Measurements from ENCODE around the gene ZNF217.
"Not testable (repeated sequence)": the region's sequence is repeated elsewhere in the genome, so short reads cannot be mapped to it uniquely, and the experiment has no call there.

ZNF217 gene

DNA sequence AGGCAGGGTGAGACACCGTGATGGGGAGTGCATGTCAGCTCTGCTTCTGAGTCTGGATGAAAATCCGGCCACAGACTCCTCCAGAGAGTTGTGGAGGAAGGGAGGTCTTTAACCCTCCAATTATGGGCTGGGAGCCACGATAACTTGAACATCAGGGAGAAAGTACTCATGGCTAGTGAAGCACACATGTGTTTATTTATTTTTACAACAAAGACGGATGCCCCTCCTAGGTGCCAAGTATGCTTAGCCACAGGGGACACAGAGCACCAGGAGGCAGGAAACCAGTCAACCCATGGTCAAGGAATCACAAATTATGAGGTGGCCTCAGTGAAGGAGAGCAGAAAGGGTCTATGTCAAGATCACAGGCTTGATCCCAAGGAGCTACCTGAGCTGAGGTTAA is 54.1 kb downstream of the ZNF217 start:
- Histone ChIP-seq H3K36me3 (ENCODE audit: control insufficient read depth, insufficient read depth, low read length) (no peaks in the 10 kb centered on the region), H3K9me3 (ENCODE audit: control insufficient read depth, low read length) (no peaks in the 10 kb centered on the region), H3K4me1 (ENCODE audit: control insufficient read depth, insufficient read depth, low read length, poor library complexity, severe bottlenecking) (no peaks in the 10 kb centered on the region), H3K27ac (ENCODE audit: low read depth, low read length, severe bottlenecking) (no peak overlapping the region), H3K4me3 (ENCODE audit: extremely low read depth, insufficient read depth, low read length, poor library complexity, severe bottlenecking) (no peak overlapping the region)
- 97 to 100% methylated on average over 3 to 4 of the region's 4 CpGs for WGBS, 2 experiments (ENCODE audit: insufficient coverage in 2 of 2)

DNA sequence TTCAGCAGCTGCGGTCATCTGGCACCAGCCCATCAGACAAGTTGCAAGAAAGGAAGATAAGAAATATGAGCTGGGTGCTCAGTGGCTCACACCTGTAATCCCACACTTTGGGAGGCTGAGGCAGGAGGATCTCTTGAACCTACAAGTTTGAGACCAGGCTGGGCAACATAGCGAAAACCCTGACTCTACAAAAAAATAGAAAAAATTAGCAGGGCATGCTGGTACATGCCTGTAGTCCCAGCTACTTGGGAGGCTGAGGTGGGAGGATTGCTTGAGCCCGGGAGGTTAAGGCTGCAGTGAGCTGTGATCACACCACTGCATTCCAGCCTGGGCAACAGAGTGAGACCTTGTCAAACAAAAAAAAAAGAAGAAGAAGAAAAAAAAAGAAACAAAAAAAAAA is 57.3 kb downstream of the ZNF217 start:
- H3K9me3 ChIP-seq (ENCODE audit: control insufficient read depth, low read length); H3K36me3 ChIP-seq (ENCODE audit: control insufficient read depth, insufficient read depth, low read length); H3K4me3 ChIP-seq (ENCODE audit: extremely low read depth, insufficient read depth, low read length, poor library complexity, severe bottlenecking); H3K4me1 ChIP-seq (ENCODE audit: control insufficient read depth, insufficient read depth, low read length, poor library complexity, severe bottlenecking); H3K27ac ChIP-seq (ENCODE audit: low read depth, low read length, severe bottlenecking): not testable (repeated sequence)
- 85 to 100% methylated on average over 1 to 2 of the region's 3 CpGs for WGBS, 2 experiments (ENCODE audit: insufficient coverage in 2 of 2)

DNA sequence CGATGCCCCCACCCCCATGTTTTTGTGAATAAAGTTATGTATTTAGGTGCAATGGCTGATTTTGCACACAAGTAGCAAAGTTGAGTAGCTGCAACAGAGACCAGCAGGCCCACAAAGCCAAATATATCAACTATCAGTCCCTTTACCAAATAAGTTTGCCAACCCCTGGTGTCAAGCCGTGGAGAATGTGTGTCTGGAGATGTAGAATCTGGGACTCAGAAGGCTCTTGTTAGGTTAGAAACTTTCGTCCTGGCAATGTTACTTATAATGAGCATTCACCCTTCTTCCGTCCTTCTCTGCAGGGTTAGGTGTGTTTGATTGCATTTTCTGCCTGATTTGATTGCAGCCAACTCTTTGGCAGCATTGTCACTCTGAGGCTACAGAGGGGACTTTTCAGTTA is 57.8 kb downstream of the ZNF217 start:
- Histone ChIP-seq H3K4me3 (ENCODE audit: extremely low read depth, insufficient read depth, low read length, poor library complexity, severe bottlenecking) (no peak overlapping the region), H3K27ac (ENCODE audit: low read depth, low read length, severe bottlenecking) (no peak overlapping the region), H3K36me3 (ENCODE audit: control insufficient read depth, insufficient read depth, low read length) (no peaks in the 10 kb centered on the region), H3K4me1 (ENCODE audit: control insufficient read depth, insufficient read depth, low read length, poor library complexity, severe bottlenecking) (no peaks in the 10 kb centered on the region), H3K9me3 (ENCODE audit: control insufficient read depth, low read length) (no peaks in the 10 kb centered on the region)
- 92 to 100% methylated on average over 1 to 2 of the region's 4 CpGs for whole genome bisulfite sequencing, 2 experiments (ENCODE audit: insufficient coverage in 2 of 2)

DNA sequence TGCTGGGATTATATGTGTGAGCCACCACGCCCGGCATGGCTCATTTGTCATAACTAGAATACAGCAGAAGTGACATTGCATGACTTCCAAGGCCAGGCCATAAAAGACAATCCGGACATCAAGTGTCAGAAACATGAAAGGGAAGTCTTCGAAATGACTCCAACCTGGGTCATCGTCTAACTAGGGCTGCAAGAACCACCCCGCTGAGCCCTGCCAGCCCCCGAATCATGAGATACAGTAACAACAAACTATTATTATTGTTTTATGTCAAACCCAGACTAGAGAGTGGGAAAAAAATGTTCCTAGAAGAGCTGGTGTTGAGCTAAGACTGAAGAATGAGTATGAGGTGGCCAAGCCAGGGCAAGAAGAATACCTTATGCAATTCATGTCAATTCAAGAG is 59.6 kb downstream of the ZNF217 start:
- WGBS, 2 experiments (ENCODE audit: insufficient coverage in 2 of 2) = 92 to 100% methylated on average over 3 to 5 of the region's 7 CpGs

DNA sequence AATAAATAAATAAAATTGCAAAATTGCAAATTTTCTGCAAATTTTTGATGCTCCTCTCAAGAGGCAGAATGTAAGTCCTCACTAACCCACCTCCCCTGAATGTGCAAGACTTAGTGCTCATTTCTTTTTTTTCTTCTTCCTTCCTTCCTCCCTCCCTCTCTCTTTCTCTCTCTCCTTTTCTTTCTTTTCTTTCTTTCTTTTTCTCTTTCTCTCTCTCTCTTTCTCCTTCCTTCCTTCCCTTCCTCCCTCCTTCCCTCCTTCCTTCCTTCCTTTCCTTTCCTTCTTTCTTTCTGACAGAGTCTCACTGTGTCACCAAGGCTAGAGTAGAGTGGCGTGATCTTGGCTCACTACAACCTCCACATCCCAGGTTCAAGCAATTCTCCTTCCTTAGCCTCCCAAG is 60.1 kb downstream of the ZNF217 start:
- WGBS, 2 experiments (ENCODE audit: insufficient coverage in 2 of 2) = no CpG with 5 or more reads among the region's 1 CpG
- Histone ChIP-seq H3K27ac (ENCODE audit: low read depth, low read length, severe bottlenecking) (no peak overlapping the region), H3K36me3 (ENCODE audit: control insufficient read depth, insufficient read depth, low read length) (no peaks in the 10 kb centered on the region), H3K4me1 (ENCODE audit: control insufficient read depth, insufficient read depth, low read length, poor library complexity, severe bottlenecking) (no peaks in the 10 kb centered on the region), H3K9me3 (ENCODE audit: control insufficient read depth, low read length) (no peaks in the 10 kb centered on the region), H3K4me3 (ENCODE audit: extremely low read depth, insufficient read depth, low read length, poor library complexity, severe bottlenecking) (no peak overlapping the region)

More for the DNA sequence above, 59.6 kb downstream of the ZNF217 start:
- Histone ChIP-seq H3K4me3 (ENCODE audit: extremely low read depth, insufficient read depth, low read length, poor library complexity, severe bottlenecking) (no peak overlapping the region), H3K4me1 (ENCODE audit: control insufficient read depth, insufficient read depth, low read length, poor library complexity, severe bottlenecking) (no peaks in the 10 kb centered on the region), H3K9me3 (ENCODE audit: control insufficient read depth, low read length) (no peaks in the 10 kb centered on the region), H3K36me3 (ENCODE audit: control insufficient read depth, insufficient read depth, low read length) (no peaks in the 10 kb centered on the region), H3K27ac (ENCODE audit: low read depth, low read length, severe bottlenecking) (no peak overlapping the region)

DNA sequence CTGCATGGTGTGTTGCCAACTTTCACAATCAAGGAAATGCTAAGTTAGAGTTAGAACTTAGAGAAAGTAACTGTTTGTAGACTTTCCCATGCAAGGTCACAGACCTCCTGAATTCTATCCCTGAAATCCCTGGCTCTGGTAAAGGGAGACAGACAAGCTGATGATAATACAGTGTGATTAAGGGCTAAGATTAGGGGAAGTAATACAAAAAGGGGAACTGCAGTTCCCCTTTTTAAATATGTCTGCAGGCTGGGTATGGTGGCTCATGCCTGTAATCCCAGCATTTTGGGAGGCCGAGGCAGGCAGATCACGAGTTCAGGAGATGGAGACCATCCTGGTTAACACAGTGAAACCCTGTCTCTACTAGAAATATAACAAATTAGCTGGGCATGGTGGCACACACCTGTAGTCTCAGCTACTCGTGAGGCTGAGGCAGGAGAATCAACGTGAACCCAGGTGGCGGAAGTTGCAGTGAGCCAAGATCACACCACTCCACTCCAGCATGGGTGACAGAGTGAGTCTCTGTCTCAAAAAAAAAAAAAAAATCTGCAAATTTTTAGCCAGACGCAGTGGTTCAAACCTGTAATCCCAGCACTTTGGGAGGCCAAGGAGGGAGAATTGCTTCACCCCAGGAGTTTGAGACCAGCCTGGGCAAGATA is 60.9 kb downstream of the ZNF217 start:
- not testable (repeated sequence) for H3K4me3 ChIP-seq (ENCODE audit: extremely low read depth, insufficient read depth, low read length, poor library complexity, severe bottlenecking); H3K9me3 ChIP-seq (ENCODE audit: control insufficient read depth, low read length); H3K27ac ChIP-seq (ENCODE audit: low read depth, low read length, severe bottlenecking); H3K4me1 ChIP-seq (ENCODE audit: control insufficient read depth, insufficient read depth, low read length, poor library complexity, severe bottlenecking); H3K36me3 ChIP-seq (ENCODE audit: control insufficient read depth, insufficient read depth, low read length)
- 86 to 97% methylated on average over 5 to 6 of the region's 6 CpGs for WGBS, 2 experiments (ENCODE audit: insufficient coverage in 2 of 2)

DNA sequence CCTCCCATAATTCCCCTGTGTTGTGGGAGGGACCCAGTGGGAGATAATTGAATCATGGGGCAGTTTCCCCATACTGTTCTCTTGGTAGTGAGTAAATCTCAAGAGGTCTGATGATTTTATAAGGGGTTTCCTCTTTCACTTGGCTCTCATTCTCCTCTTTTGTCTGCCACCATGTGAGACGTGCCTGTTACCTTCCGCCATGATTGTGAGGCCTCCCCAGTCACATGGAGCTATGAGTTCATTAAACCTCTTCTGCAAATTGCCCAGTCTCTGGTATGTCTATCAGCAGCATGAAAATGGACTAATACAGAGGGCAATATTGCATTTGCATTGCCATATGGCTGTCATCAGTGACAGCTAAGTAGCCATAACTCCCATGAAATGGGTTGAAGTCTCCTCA is 63.2 kb downstream of the ZNF217 start:
- Histone ChIP-seq H3K27ac (ENCODE audit: low read depth, low read length, severe bottlenecking) (no peak overlapping the region), H3K4me1 (ENCODE audit: control insufficient read depth, insufficient read depth, low read length, poor library complexity, severe bottlenecking) (no peaks in the 10 kb centered on the region), H3K36me3 (ENCODE audit: control insufficient read depth, insufficient read depth, low read length) (no peaks in the 10 kb centered on the region), H3K4me3 (ENCODE audit: extremely low read depth, insufficient read depth, low read length, poor library complexity, severe bottlenecking) (no peak overlapping the region), H3K9me3 (ENCODE audit: control insufficient read depth, low read length) (no peaks in the 10 kb centered on the region)
- WGBS, 2 experiments (ENCODE audit: insufficient coverage in 2 of 2) = 92 to 100% methylated on average over 2 of the region's 2 CpGs

DNA sequence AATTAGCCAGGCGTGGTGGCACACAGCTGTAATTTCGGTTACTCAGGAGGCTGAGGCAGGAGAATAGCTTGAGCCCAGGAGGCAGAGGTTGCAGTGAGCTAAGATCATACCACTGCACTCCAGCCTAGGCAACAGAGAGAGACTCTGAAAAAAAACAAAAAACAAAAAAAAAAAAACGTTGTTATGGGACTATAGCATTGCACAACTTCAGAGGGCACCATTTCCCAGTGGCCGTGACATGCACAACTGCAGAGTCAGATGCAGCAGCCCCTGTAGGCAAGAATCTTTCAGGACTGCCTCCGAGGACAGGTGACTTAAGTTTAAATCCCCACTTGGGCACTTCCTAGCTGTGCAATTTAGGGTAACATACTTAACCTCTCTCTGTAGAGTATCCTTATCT is 64.0 kb downstream of the ZNF217 start:
- WGBS, 2 experiments (ENCODE audit: insufficient coverage in 2 of 2) = 77 to 83% methylated on average over 3 to 4 of the region's 5 CpGs

DNA sequence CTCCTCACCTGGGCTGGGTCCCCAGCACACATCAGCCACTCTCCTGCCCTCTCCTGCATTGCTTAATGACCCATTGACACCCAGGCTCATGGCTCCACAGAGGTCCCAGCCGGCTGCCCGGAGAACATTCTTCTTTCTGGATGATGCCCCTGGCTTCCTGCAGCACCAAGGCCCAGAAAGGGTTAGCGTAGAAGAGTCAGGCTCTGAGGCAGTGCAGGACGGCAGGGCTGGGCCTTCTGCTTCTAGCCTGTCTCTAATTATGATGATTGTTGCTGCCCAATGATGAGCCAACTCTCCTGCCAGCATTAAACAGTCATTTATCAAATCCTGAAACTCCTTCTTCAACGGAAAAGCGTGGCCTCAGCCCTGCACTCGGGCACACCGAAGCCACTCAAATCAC is 66.4 kb downstream of the ZNF217 start:
- WGBS, 2 experiments (ENCODE audit: insufficient coverage in 2 of 2) = 88 to 91% methylated on average over 8 of the region's 8 CpGs
- no peak overlapping the region for H3K27ac ChIP-seq (ENCODE audit: low read depth, low read length, severe bottlenecking)

More for the DNA sequence above, 64.0 kb downstream of the ZNF217 start:
- Histone ChIP-seq H3K9me3 (ENCODE audit: control insufficient read depth, low read length) (no peaks in the 10 kb centered on the region), H3K4me3 (ENCODE audit: extremely low read depth, insufficient read depth, low read length, poor library complexity, severe bottlenecking) (no peak overlapping the region), H3K4me1 (ENCODE audit: control insufficient read depth, insufficient read depth, low read length, poor library complexity, severe bottlenecking) (no peaks in the 10 kb centered on the region), H3K27ac (ENCODE audit: low read depth, low read length, severe bottlenecking) (no peak overlapping the region), H3K36me3 (ENCODE audit: control insufficient read depth, insufficient read depth, low read length) (no peaks in the 10 kb centered on the region)

DNA sequence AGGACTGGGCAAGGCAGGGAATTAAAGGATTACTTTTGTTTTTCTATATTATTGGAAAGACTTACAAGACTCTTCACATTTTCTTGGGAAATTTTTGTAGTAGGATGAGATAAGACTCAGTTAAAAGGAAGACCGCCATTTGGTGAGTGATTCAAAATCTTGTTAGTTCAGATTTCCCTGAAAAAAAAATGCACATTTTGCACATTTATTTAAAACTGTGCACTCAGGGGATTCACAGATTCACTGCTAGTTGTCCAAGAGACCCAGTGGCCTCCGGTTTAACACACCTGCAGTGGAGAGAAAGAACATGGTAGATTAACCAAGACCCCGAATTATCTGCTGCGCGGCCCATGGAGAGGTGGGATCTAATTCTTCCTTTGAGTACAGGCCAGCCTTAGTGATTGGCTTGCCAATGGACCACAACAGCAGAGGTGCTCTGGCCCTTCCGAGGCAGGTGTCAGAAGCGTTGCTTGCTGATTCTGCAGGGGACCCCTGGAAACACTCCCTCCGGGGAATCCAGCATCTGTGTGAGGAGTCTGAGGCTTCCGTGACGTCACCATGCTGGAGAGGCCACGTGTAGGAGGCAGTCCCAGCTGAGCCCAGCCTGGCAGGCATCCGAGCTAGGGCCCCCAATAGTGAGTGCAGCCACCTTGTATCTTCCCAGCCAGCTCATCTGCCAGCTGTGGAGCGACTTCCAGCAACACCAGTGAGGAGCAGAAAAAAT is 68.9 kb downstream of the ZNF217 start:
- H3K4me3 ChIP-seq (ENCODE audit: extremely low read depth, insufficient read depth, low read length, poor library complexity, severe bottlenecking) = no peak overlapping the region
- no peaks in the 10 kb centered on the region for H3K9me3 ChIP-seq (ENCODE audit: control insufficient read depth, low read length)
- no peaks in the 10 kb centered on the region for H3K36me3 ChIP-seq (ENCODE audit: control insufficient read depth, insufficient read depth, low read length)
- H3K27ac ChIP-seq (ENCODE audit: low read depth, low read length, severe bottlenecking) = no peak overlapping the region
- no peaks in the 10 kb centered on the region for H3K4me1 ChIP-seq (ENCODE audit: control insufficient read depth, insufficient read depth, low read length, poor library complexity, severe bottlenecking)
- 81 to 82% methylated on average over 10 to 11 of the region's 13 CpGs for WGBS, 2 experiments (ENCODE audit: insufficient coverage in 2 of 2)

More for the DNA sequence above, 66.4 kb downstream of the ZNF217 start:
- Histone ChIP-seq H3K4me1 (ENCODE audit: control insufficient read depth, insufficient read depth, low read length, poor library complexity, severe bottlenecking) (no peaks in the 10 kb centered on the region), H3K4me3 (ENCODE audit: extremely low read depth, insufficient read depth, low read length, poor library complexity, severe bottlenecking) (no peak overlapping the region), H3K36me3 (ENCODE audit: control insufficient read depth, insufficient read depth, low read length) (no peaks in the 10 kb centered on the region), H3K9me3 (ENCODE audit: control insufficient read depth, low read length) (no peaks in the 10 kb centered on the region)

DNA sequence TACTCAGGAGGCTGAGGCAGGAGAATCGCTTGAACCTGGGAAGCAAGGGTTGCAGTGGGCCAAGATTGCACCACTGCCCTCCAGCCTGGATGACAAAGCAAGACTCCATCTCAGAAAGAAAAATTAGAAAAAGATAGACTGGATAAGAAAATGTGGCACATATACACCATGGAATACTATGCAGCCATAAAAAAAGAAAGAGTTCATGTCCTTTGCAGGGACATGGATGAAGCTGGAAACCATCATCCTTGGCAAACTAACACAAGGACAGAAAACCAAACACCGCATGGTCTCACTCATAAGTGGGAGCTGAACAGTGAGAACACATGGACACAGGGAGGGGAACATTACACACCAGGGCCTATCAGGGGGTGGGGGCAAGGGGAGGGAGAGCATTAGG is 70.0 kb downstream of the ZNF217 start:
- WGBS, 2 experiments (ENCODE audit: insufficient coverage in 2 of 2) = 100% methylated on average over 1 to 2 of the region's 2 CpGs

More for the DNA sequence above, 70.0 kb downstream of the ZNF217 start:
- H3K4me3 ChIP-seq (ENCODE audit: extremely low read depth, insufficient read depth, low read length, poor library complexity, severe bottlenecking); H3K36me3 ChIP-seq (ENCODE audit: control insufficient read depth, insufficient read depth, low read length); H3K4me1 ChIP-seq (ENCODE audit: control insufficient read depth, insufficient read depth, low read length, poor library complexity, severe bottlenecking); H3K27ac ChIP-seq (ENCODE audit: low read depth, low read length, severe bottlenecking); H3K9me3 ChIP-seq (ENCODE audit: control insufficient read depth, low read length): not testable (repeated sequence)

Data from mesodermal cell (in vitro differentiated cells).